Uterus (tissue), 2 donors: ENCODE data around the gene TOM1.

ENCODE experiments used
- POLR2A ChIP-seq, 2 donors: fragments of 450-650 bp; IDR thresholded peaks; one replicate each; pipeline ENCODE4 v1.6.1; 2016; ENCODE audit warnings: antibody characterized with exemption in 2 of 2, mild to moderate bottlenecking in 1 of 2, moderate library complexity in 1 of 2
- TF ChIP-seq, protein P1 (sequence below), 4 experiments: fragments of 200-600 bp in 2 of 4; fragments of 450-650 bp in 2 of 4; sonication (generic) in 2 of 4; IDR thresholded peaks; one replicate each; pipeline ENCODE4 v1.5.1; 2016 to 2019; ENCODE audit warnings: antibody characterized with exemption in 4 of 4, mild to moderate bottlenecking in 2 of 4, moderate library complexity in 1 of 4

GRCh38 chr22:35322126-35322525, 22.4 kb downstream of the TOM1 start:
- TF ChIP-seq, protein P1, sequence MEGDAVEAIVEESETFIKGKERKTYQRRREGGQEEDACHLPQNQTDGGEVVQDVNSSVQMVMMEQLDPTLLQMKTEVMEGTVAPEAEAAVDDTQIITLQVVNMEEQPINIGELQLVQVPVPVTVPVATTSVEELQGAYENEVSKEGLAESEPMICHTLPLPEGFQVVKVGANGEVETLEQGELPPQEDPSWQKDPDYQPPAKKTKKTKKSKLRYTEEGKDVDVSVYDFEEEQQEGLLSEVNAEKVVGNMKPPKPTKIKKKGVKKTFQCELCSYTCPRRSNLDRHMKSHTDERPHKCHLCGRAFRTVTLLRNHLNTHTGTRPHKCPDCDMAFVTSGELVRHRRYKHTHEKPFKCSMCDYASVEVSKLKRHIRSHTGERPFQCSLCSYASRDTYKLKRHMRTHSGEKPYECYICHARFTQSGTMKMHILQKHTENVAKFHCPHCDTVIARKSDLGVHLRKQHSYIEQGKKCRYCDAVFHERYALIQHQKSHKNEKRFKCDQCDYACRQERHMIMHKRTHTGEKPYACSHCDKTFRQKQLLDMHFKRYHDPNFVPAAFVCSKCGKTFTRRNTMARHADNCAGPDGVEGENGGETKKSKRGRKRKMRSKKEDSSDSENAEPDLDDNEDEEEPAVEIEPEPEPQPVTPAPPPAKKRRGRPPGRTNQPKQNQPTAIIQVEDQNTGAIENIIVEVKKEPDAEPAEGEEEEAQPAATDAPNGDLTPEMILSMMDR (IDR thresholded peaks at IDR 0.05) = no peak
- no peak for TF ChIP-seq POLR2A (IDR thresholded peaks at IDR 0.05)
